ENCODE data around the gene SLC35F1.
A peak's percentile ranks its signal among the peaks of the same experiment; 100 is the strongest.

The SLC35F1 gene

DNA sequence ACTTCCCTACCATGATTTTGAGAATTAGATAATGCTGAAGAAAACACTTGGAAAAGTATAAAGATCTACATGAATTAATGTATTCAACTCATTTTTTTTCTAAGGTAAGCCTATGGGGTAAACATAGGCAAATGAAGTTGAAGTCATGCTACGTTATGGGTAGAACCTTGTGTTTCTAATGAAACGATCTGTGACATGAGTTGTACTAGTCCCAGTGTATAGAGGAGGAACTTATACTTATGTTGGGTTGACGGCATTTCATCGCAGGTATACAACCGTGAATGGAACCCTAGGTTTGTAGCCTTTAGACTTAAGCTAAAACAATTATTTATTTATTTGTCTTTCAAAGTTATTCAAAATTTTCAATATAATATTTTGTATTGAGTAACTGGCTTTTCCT lies 2.6 kb downstream of the SLC35F1 start:
- no peak overlapping the region for H3K27ac ChIP-seq (ENCODE audit: low read depth, low read length, severe bottlenecking)
- H3K9me3 ChIP-seq (ENCODE audit: control insufficient read depth, low read length), result no peaks in the 10 kb centered on the region
- 88 to 100% methylated on average over 2 to 3 of the region's 5 CpGs for WGBS, 2 experiments (ENCODE audit: insufficient coverage in 2 of 2)
- H3K4me1 ChIP-seq (ENCODE audit: control insufficient read depth, insufficient read depth, low read length, poor library complexity, severe bottlenecking), result no peaks in the 10 kb centered on the region
- no peak overlapping the region for H3K4me3 ChIP-seq (ENCODE audit: extremely low read depth, insufficient read depth, low read length, poor library complexity, severe bottlenecking)
- no peaks in the 10 kb centered on the region for H3K36me3 ChIP-seq (ENCODE audit: control insufficient read depth, insufficient read depth, low read length)

DNA sequence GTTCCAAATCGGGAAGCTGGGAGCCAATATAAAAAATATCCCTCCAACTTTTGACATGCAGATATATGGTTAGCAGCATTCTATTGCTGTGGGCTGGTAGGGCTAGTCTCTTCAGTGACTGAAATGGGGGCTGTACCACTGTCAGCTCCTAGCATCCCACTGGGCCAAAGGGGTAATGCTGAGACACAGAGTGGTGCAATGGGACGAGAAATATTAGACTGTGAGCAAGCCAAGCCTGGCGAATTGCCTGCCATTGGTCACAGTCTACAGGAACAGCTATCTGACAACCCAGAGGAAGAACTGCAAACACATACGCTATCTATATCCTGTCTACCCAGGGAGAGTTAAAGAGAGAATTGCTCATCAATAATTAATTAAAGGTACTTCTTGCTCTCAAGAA lies 3.5 kb downstream of the SLC35F1 start:
- Histone ChIP-seq H3K4me1 (ENCODE audit: control insufficient read depth, insufficient read depth, low read length, poor library complexity, severe bottlenecking) (no peaks in the 10 kb centered on the region), H3K36me3 (ENCODE audit: control insufficient read depth, insufficient read depth, low read length) (no peaks in the 10 kb centered on the region), H3K4me3 (ENCODE audit: extremely low read depth, insufficient read depth, low read length, poor library complexity, severe bottlenecking) (no peak overlapping the region), H3K9me3 (ENCODE audit: control insufficient read depth, low read length) (no peaks in the 10 kb centered on the region), H3K27ac (ENCODE audit: low read depth, low read length, severe bottlenecking) (no peak overlapping the region)
- WGBS, 2 experiments (ENCODE audit: insufficient coverage in 2 of 2), result 88% methylated on average over 1 of the region's 4 CpGs; no CpG with 5 or more reads in 1 of the 2 experiments

DNA sequence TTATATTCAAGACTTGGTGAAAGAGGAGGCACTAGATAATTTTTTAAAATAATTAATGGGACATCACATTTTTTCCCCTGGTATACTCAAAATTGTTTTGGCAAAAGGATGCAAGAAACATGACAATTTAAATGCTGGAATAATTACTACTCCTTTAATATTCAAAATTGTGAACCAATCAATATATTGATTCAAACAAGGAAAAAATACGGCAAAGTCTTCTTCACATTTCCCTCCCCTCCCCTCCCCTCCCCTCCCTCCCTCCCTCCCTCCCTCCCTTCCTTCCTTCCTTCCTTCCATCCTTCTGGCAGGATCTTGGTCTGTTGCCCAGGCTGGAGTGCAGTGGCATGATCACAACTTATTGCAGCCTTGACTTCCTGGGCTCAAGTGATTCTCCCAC lies 4.1 kb downstream of the SLC35F1 start:
- no CpG with 5 or more reads among the region's 1 CpG for WGBS, 2 experiments (ENCODE audit: insufficient coverage in 2 of 2)
- Histone ChIP-seq H3K27ac (ENCODE audit: low read depth, low read length, severe bottlenecking) (no peak overlapping the region), H3K36me3 (ENCODE audit: control insufficient read depth, insufficient read depth, low read length) (no peaks in the 10 kb centered on the region), H3K4me3 (ENCODE audit: extremely low read depth, insufficient read depth, low read length, poor library complexity, severe bottlenecking) (no peak overlapping the region), H3K4me1 (ENCODE audit: control insufficient read depth, insufficient read depth, low read length, poor library complexity, severe bottlenecking) (no peaks in the 10 kb centered on the region), H3K9me3 (ENCODE audit: control insufficient read depth, low read length) (no peaks in the 10 kb centered on the region)

DNA sequence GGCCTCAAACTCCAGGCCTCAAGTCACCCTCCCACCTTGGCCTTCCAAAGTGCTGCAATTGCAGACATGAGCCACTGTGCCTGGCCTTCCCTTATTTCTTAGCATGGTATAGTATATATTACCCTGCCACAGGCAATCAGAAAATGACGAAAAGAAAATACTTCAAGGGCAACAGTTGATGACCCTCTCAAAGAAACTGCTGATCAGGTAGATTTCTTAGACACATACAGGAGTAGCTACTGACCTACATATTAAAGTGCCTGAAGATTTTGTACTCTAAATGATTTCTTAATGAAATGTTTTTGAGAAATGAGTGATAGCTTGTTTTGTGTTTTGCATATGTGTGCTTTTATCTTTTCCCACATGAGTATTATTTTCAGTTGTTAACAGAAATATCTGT lies 4.6 kb downstream of the SLC35F1 start:
- Histone ChIP-seq H3K4me1 (ENCODE audit: control insufficient read depth, insufficient read depth, low read length, poor library complexity, severe bottlenecking) (no peaks in the 10 kb centered on the region), H3K4me3 (ENCODE audit: extremely low read depth, insufficient read depth, low read length, poor library complexity, severe bottlenecking) (no peak overlapping the region), H3K36me3 (ENCODE audit: control insufficient read depth, insufficient read depth, low read length) (no peaks in the 10 kb centered on the region), H3K9me3 (ENCODE audit: control insufficient read depth, low read length) (no peaks in the 10 kb centered on the region), H3K27ac (ENCODE audit: low read depth, low read length, severe bottlenecking) (no peak overlapping the region)
- WGBS, 2 experiments (ENCODE audit: insufficient coverage in 2 of 2), result 78% methylated on average over 1 of the region's 1 CpG; no CpG with 5 or more reads in 1 of the 2 experiments

DNA sequence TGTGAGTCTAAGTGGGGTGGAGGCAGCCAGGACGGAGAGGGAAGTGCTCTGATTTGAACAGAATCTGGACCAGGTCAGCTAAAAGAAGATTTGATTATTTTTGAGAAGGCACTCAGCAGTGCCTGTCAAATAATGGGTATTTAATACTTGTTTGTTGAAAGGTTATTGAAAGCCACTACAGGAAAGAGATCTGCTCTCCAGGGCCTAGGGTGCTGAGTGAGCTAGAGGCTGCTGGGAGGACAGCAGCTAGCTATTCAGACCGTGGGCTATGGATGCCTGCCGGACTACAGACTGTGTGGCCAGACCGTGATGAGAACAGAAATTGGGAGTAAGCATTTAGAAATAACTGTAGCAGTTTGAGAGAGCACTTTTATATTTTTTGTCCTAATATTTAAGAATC lies 8.8 kb downstream of the SLC35F1 start:
- Histone ChIP-seq H3K4me3 (ENCODE audit: extremely low read depth, insufficient read depth, low read length, poor library complexity, severe bottlenecking) (no peak overlapping the region), H3K4me1 (ENCODE audit: control insufficient read depth, insufficient read depth, low read length, poor library complexity, severe bottlenecking) (peaks cover 4% of the 10 kb centered on the region), H3K27ac (ENCODE audit: low read depth, low read length, severe bottlenecking) (no peak overlapping the region), H3K9me3 (ENCODE audit: control insufficient read depth, low read length) (no peaks in the 10 kb centered on the region), H3K36me3 (ENCODE audit: control insufficient read depth, insufficient read depth, low read length) (no peaks in the 10 kb centered on the region)
- 76 to 100% methylated on average over 1 to 3 of the region's 4 CpGs for WGBS, 2 experiments (ENCODE audit: insufficient coverage in 2 of 2)

DNA sequence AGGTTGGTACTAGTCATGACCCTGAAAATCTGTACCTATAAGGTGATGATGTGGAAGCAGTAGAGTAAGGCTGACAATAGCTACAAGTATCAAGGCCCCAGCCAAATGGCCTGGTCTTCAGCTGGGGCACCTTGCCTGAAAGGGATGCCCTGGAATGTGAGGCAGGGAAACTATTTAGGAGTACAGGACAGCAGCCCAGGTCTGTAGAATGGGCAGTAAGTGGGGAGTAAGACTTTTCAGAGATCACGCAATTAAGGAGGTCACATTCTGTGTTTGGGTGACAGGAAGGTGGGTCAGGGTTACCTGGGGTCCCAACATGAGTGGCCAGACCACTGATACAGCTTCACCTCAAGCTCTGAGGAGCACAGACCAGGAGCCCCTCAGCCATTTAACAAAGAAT lies 9.4 kb downstream of the SLC35F1 start:
- Histone ChIP-seq H3K36me3 (ENCODE audit: control insufficient read depth, insufficient read depth, low read length) (no peaks in the 10 kb centered on the region), H3K4me1 (ENCODE audit: control insufficient read depth, insufficient read depth, low read length, poor library complexity, severe bottlenecking) (peaks cover 4% of the 10 kb centered on the region), H3K9me3 (ENCODE audit: control insufficient read depth, low read length) (no peaks in the 10 kb centered on the region), H3K27ac (ENCODE audit: low read depth, low read length, severe bottlenecking) (no peak overlapping the region), H3K4me3 (ENCODE audit: extremely low read depth, insufficient read depth, low read length, poor library complexity, severe bottlenecking) (no peak overlapping the region)
- 100% methylated on average over 1 of the region's 1 CpG; no CpG with 5 or more reads in 1 of the 2 experiments for WGBS, 2 experiments (ENCODE audit: insufficient coverage in 2 of 2)

DNA sequence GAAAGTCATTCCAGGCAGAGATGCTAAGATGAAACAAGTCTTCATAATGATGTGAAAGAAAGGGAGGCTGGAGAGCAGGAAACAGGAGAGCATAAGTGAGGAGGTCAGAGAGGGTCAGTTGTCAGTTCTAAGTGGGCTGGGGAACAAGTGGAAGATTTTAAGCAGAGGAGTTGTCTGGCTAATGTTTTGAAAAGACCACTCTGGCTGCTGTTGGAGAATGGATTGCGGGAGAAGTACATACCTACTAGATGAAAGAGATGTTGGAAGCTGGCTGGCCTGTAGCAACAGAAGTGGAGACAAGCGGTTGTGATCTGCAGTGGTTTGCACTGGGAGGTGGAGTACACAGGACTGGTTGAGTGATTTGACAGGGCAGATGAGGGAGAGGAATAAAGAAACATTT lies 10.1 kb downstream of the SLC35F1 start:
- Histone ChIP-seq H3K9me3 (ENCODE audit: control insufficient read depth, low read length) (no peaks in the 10 kb centered on the region), H3K4me1 (ENCODE audit: control insufficient read depth, insufficient read depth, low read length, poor library complexity, severe bottlenecking) (peaks cover 4% of the 10 kb centered on the region), H3K36me3 (ENCODE audit: control insufficient read depth, insufficient read depth, low read length) (no peaks in the 10 kb centered on the region), H3K4me3 (ENCODE audit: extremely low read depth, insufficient read depth, low read length, poor library complexity, severe bottlenecking) (no peak overlapping the region), H3K27ac (ENCODE audit: low read depth, low read length, severe bottlenecking) (no peak overlapping the region)
- WGBS, 2 experiments (ENCODE audit: insufficient coverage in 2 of 2), result 94 to 100% methylated on average over 2 of the region's 2 CpGs

DNA sequence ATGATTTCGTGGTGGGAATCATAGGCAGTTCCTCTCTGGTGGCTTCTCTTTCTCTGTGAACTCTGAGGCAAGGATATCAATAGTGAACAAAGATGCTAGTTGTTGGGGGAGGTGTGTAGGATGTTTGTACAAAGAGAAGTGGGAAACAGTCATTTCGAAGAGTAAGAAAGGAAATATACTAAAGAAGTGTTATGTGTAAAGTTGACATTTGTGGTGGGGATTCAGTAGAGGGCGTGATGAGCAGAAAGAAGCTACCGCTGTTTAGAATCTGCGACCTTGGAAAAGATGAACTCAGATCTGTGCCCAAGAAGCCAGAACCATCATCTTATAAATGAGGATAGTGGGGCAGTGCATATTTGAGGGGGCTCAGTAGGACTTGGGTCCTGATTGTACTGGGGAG lies 11.4 kb downstream of the SLC35F1 start:
- Histone ChIP-seq H3K27ac (ENCODE audit: low read depth, low read length, severe bottlenecking) (no peak overlapping the region), H3K36me3 (ENCODE audit: control insufficient read depth, insufficient read depth, low read length) (no peaks in the 10 kb centered on the region), H3K9me3 (ENCODE audit: control insufficient read depth, low read length) (no peaks in the 10 kb centered on the region), H3K4me1 (ENCODE audit: control insufficient read depth, insufficient read depth, low read length, poor library complexity, severe bottlenecking) (peaks cover 4% of the 10 kb centered on the region), H3K4me3 (ENCODE audit: extremely low read depth, insufficient read depth, low read length, poor library complexity, severe bottlenecking) (no peak overlapping the region)
- WGBS, 2 experiments (ENCODE audit: insufficient coverage in 2 of 2), result 78 to 91% methylated on average over 3 to 5 of the region's 5 CpGs

DNA sequence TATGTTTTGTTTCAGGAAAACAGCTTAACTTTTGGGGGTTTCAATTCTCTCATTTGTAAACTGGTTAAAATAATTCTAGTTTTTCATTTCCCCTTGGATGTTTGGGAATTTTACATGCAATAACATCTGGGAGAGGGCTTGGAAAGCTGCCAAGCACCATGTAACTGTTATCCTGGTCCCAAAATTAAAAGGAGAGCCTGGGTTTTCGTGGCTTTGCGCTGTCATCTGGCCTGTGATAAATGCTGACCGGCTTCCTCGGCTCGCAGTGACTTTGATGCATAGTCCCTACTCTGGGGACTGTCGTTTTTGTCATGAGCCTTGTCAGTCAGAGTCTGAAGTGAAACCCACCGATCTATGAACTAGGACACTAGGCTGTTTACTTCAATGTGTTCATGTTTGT lies 12.2 kb downstream of the SLC35F1 start:
- H3K9me3 ChIP-seq (ENCODE audit: control insufficient read depth, low read length), result no peaks in the 10 kb centered on the region
- peak overlapping the region; percentile 96 for H3K27ac ChIP-seq (ENCODE audit: low read depth, low read length, severe bottlenecking)
- H3K4me1 ChIP-seq (ENCODE audit: control insufficient read depth, insufficient read depth, low read length, poor library complexity, severe bottlenecking), result peaks cover 4% of the 10 kb centered on the region
- no peaks in the 10 kb centered on the region for H3K36me3 ChIP-seq (ENCODE audit: control insufficient read depth, insufficient read depth, low read length)
- no peak overlapping the region for H3K4me3 ChIP-seq (ENCODE audit: extremely low read depth, insufficient read depth, low read length, poor library complexity, severe bottlenecking)
- WGBS, 2 experiments (ENCODE audit: insufficient coverage in 2 of 2), result 25 to 50% methylated on average over 2 to 5 of the region's 7 CpGs

DNA sequence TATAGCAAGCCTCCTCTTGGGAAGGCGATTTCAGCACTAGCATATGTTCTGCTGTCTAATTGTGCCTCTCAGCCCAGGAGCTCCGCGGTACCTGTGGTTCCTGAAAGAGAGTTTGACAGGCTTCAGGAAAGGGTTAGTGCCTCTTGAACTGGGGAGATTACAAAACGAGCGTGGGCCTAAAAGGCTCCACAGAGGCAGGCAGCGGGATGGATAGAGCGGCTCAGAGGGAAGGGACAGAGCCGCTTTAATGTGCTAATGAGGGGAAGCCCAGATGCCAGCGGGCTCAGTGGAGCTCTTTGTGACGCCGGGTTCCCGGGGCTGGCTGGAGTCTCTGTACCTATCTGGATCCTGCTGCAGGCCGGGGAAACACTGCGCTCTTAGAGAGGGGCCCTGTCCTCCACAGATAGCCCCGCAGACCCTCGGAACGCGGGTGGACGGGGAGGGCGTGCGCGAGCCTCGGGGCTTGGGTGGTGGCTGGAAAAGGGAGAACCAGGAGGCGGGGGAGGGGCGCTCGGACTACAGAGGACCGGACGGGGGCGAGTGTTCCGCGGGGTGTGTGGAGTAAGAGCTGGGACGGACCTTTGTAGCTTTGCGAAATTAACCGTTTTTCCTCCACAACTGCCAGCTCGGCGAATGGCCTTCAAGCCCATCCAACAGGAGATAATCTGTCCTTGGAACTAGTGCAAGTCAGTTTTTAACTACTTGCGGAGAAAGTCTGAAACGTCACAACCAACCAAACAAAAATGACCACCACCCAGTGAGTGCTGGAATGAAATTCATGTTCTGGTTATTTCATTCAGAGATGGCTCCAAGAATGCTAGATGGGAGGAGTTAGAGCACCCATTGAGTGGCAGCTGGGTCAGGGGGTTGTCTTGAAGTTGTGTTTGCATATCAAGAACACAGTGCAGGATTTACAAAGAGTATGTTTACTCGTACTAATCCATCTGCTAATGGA lies 13.0 kb downstream of the SLC35F1 start:
- 0 to 2% methylated on average over 21 to 22 of the region's 39 CpGs for WGBS, 2 experiments (ENCODE audit: insufficient coverage in 2 of 2)
- Histone ChIP-seq H3K9me3 (ENCODE audit: control insufficient read depth, low read length) (no peaks in the 10 kb centered on the region), H3K27ac (ENCODE audit: low read depth, low read length, severe bottlenecking) (peak overlapping the region; percentile 96), H3K36me3 (ENCODE audit: control insufficient read depth, insufficient read depth, low read length) (no peaks in the 10 kb centered on the region), H3K4me3 (ENCODE audit: extremely low read depth, insufficient read depth, low read length, poor library complexity, severe bottlenecking) (peak overlapping the region; percentile 45), H3K4me1 (ENCODE audit: control insufficient read depth, insufficient read depth, low read length, poor library complexity, severe bottlenecking) (peaks cover 4% of the 10 kb centered on the region)

DNA sequence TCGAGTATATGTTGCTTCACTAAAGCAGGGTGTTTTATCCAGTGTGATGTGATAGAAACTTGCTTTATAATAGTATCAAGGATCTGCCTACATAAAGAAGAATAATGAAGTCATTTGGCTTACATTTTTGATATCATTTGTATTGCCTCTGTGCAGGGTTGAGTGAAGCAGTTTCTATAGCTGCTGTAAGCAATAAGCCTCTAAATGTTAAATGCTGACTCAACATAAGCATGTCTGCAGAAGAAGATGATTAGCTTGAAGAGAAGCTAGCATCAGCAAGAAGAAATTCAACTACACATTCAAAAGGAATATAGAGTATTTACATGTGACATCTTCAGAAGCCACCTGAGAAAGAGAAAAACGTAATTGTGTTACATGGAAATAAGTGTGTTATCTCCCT lies 17.6 kb downstream of the SLC35F1 start:
- no peak overlapping the region for H3K27ac ChIP-seq (ENCODE audit: low read depth, low read length, severe bottlenecking)
- no peak overlapping the region for H3K4me3 ChIP-seq (ENCODE audit: extremely low read depth, insufficient read depth, low read length, poor library complexity, severe bottlenecking)
- no CpG with 5 or more reads among the region's 2 CpGs for WGBS, 2 experiments (ENCODE audit: insufficient coverage in 2 of 2)
- peaks cover 15% of the 10 kb centered on the region for H3K9me3 ChIP-seq (ENCODE audit: control insufficient read depth, low read length)
- peaks cover 4% of the 10 kb centered on the region for H3K4me1 ChIP-seq (ENCODE audit: control insufficient read depth, insufficient read depth, low read length, poor library complexity, severe bottlenecking)
- H3K36me3 ChIP-seq (ENCODE audit: control insufficient read depth, insufficient read depth, low read length), result no peaks in the 10 kb centered on the region
